SK-N-SH (cell line): Measurements from ENCODE around the gene AVPR2.

Experiments
- CTCF ChIP-seq: fragments of 200-600 bp; sonication (generic); IDR thresholded peaks from 2 replicates; pipeline ENCODE4 v1.6.1; 2017; ENCODE audit warnings: antibody characterized with exemption, mild to moderate bottlenecking, moderate library complexity
- FOXM1 ChIP-seq: IDR thresholded peaks from 2 replicates; pipeline ENCODE4 v1.4.0; 2012; ENCODE audit warnings: low read depth, mild to moderate bottlenecking
- IRF3 ChIP-seq: fragments of 150-350 bp; IDR thresholded peaks from 2 replicates; pipeline ENCODE4 v1.6.1; 2016; ENCODE audit warnings: mild to moderate bottlenecking, low read depth, low read length
- JUND ChIP-seq: IDR thresholded peaks from 2 replicates; pipeline ENCODE4 v1.4.0; 2012
- MAX ChIP-seq: IDR thresholded peaks from 2 replicates; pipeline ENCODE4 v1.4.0; 2012; ENCODE audit warnings: low read depth
- POLR2AphosphoS5 ChIP-seq: IDR thresholded peaks from 2 replicates; pipeline ENCODE4 v1.6.1; 2012; ENCODE audit warnings: low read depth, low read length
- RAD21 ChIP-seq: IDR thresholded peaks from 2 replicates; pipeline ENCODE4 v1.6.1; 2012; ENCODE audit warnings: mild to moderate bottlenecking, low read length
- RFX5 ChIP-seq: IDR thresholded peaks from 2 replicates; pipeline ENCODE4 v1.6.1; 2012; ENCODE audit warnings: mild to moderate bottlenecking, improper control_type of control experiment, low read length
- TCF12 ChIP-seq: IDR thresholded peaks from 2 replicates; pipeline ENCODE4 v1.4.0; 2012
- USF2 ChIP-seq: fragments of 150-350 bp; IDR thresholded peaks from 2 replicates; pipeline ENCODE4 v1.6.1; 2017; ENCODE audit warnings: antibody characterized with exemption, low read length, low read depth, borderline replicate concordance

GRCh38 chrX:153948847-153949805 lies 44.7 kb downstream of the AVPR2 start:
- TF ChIP-seq CTCF, result no peak
- no peak for TF ChIP-seq USF2
- TF ChIP-seq JUND, result no peak
- no peak for TF ChIP-seq MAX
- TF ChIP-seq FOXM1, result no peak
- TF ChIP-seq RAD21, result no peak
- no peak for TF ChIP-seq RFX5
- no peak for TF ChIP-seq POLR2AphosphoS5
- TF ChIP-seq IRF3, result no peak
- TF ChIP-seq TCF12, result no peak
